Gastroesophageal sphincter (tissue), 4 donors: ENCODE data around the gene PSME3. TPM values are rescaled to one million over a fixed set of nuclear protein-coding genes. Genes with fewer than 3 reads are reported as not detected.

ENCODE experiments used
- ATAC-seq: fragments of 150-250 bp; one replicate; pipeline ENCODE4 v1.9.1; 2016; ENCODE audit warnings: mild to moderate bottlenecking, moderate library complexity
- H3K27ac ChIP-seq, 4 donors: fragments of 200-600 bp; sonication (generic) in 3 of 4; 1 replicate in 3 of 4; 2 replicates in 1 of 4; pipeline ENCODE4 v1.5.1; 2016 to 2019
- H3K27me3 ChIP-seq: fragments of 200-600 bp; sonication (generic); one replicate; pipeline ENCODE4 v1.5.1; 2019
- H3K36me3 ChIP-seq, 2 donors: fragments of 200-600 bp; sonication (generic); one replicate each; pipeline ENCODE4 v1.5.1; 2019; ENCODE audit warnings: control low read depth in 1 of 2
- H3K4me1 ChIP-seq, 3 donors: fragments of 200-600 bp; sonication (generic); 1 replicate in 2 of 3; 2 replicates in 1 of 3; pipeline ENCODE4 v1.5.1; 2016 to 2019; ENCODE audit warnings: control low read depth in 2 of 3
- H3K4me3 ChIP-seq, 2 donors: fragments of 200-600 bp; sonication (generic); one replicate each; pipeline ENCODE4 v1.5.1; 2019; ENCODE audit warnings: mild to moderate bottlenecking in 1 of 2, moderate library complexity in 1 of 2
- H3K9me3 ChIP-seq, 3 donors: fragments of 200-600 bp; sonication (generic); one replicate each; pipeline ENCODE4 v1.5.1; 2017 to 2019; ENCODE audit warnings: control low read depth in 2 of 3
- EP300 ChIP-seq: sonication (generic); formaldehyde crosslinking; IDR thresholded peaks from one replicate; pipeline ENCODE4 v1.6.1; 2017; ENCODE audit warnings: antibody characterized with exemption, mild to moderate bottlenecking
- POLR2A ChIP-seq, 2 donors: fragments of 450-650 bp; IDR thresholded peaks; one replicate each; pipeline ENCODE4 v1.6.1; 2017; ENCODE audit warnings: antibody characterized with exemption in 2 of 2, mild to moderate bottlenecking in 2 of 2, moderate library complexity in 1 of 2
- POLR2AphosphoS5 ChIP-seq: sonication (generic); formaldehyde crosslinking; IDR thresholded peaks from one replicate; pipeline ENCODE4 v1.6.1; 2017; ENCODE audit warnings: antibody characterized with exemption
- WGBS, 2 donors: methylation state at CpG; one replicate each; pipeline ENCODE4 v1.1.5; 2018; ENCODE audit warnings: low coverage in 1 of 2; 5-methylcytosine and 5-hydroxymethylcytosine counted together
- small RNA-seq, 4 donors: library from RNA; depleted of rRNA; stranded (forward); fragments of <200 nt; gene quantifications; one replicate each; pipeline ENCODE3, GENCODE V24; 2016
- total RNA-seq, 4 donors: library from RNA; depleted of rRNA; stranded (reverse); fragments of >200 nt; gene quantifications; one replicate each; pipeline ENCODE4 v1.1.0, GENCODE V29; 2016
- TF ChIP-seq, protein P1 (sequence below), 4 experiments: fragments of 200-600 bp in 2 of 4; fragments of 450-650 bp in 2 of 4; sonication (generic) in 1 of 4; IDR thresholded peaks; one replicate each; pipeline ENCODE4 v1.5.1; 2017 to 2019; ENCODE audit warnings: antibody characterized with exemption in 4 of 4, mild to moderate bottlenecking in 2 of 4, moderate library complexity in 2 of 4

The PSME3 gene
- total RNA-seq, 4 donors from 2014 or later: 60.7 to 109 (median 82.0) TPM

DNA sequence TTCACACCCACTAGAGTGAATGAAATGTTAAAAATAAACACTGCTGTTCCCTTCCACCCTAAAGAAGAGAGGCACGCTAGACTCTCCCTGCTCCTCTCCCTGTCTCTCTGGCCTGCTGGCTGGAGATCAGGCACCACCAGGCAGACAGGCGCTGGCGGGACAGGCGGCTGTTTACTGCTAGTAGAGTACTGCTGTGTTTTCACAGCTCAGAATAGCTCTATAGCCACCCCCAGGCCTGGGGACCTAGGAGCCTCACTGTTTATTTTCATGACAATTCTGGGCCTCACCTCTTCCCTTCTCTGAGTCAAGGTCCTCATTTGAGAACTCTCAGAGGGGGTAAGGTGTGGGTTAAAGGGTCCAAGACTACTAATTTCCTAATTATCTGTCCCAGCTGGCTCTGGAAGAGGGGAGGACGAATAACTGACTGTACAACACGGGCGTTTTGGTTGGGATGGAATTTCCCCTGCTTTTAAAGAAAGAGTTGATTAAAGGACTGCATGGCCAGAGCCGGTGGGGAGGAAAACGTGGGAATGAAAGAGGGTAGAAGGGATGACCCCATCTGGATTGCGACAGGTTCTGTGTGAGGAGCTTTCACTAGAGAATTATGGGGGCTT is 58.4 kb downstream of the PSME3 start:
- Histone ChIP-seq H3K9me3 (no peaks in the 10 kb centered on the region), H3K36me3 (no peaks in the 10 kb centered on the region), H3K27ac (peak overlapping the region; percentile 65 to 85 (median 82)), H3K27me3 (no peaks in the 10 kb centered on the region), H3K4me1 (peaks cover 0 to 52% (median 27%) of the 10 kb centered on the region in 3 donors), H3K4me3 (no peak overlapping the region)
- ATAC-seq: peak; percentile 79
- 22 to 80% methylated on average over 1 to 10 of the region's 10 CpGs for WGBS, 2 donors
- TF ChIP-seq, protein P1, sequence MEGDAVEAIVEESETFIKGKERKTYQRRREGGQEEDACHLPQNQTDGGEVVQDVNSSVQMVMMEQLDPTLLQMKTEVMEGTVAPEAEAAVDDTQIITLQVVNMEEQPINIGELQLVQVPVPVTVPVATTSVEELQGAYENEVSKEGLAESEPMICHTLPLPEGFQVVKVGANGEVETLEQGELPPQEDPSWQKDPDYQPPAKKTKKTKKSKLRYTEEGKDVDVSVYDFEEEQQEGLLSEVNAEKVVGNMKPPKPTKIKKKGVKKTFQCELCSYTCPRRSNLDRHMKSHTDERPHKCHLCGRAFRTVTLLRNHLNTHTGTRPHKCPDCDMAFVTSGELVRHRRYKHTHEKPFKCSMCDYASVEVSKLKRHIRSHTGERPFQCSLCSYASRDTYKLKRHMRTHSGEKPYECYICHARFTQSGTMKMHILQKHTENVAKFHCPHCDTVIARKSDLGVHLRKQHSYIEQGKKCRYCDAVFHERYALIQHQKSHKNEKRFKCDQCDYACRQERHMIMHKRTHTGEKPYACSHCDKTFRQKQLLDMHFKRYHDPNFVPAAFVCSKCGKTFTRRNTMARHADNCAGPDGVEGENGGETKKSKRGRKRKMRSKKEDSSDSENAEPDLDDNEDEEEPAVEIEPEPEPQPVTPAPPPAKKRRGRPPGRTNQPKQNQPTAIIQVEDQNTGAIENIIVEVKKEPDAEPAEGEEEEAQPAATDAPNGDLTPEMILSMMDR (IDR thresholded peaks at IDR 0.05): no peak

DNA sequence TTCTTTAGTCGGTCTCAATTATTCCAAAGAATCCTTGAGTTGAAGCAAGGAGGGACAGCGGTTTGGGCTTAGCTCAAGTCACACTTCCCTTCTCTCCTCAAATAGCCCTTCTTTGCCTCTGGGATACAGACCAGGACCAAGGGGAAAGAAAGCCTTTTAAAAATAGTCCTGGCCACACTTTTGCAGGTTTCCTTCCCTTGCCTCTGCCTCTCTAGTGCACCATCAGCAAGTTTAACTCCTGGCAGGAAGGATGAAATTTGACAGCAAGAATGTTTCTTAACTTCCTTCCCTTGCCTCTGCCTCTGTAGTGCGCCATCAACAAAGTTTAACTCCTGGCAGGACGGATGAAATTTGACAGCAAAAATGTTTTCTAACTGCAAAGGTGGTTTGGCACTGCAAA is 60.2 kb downstream of the PSME3 start:
- peak overlapping the region in 3 of 4 donors; percentile 64 to 84 (median 80) for H3K27ac ChIP-seq
- H3K27me3 ChIP-seq: no peaks in the 10 kb centered on the region
- TF ChIP-seq EP300 (no peak), POLR2AphosphoS5 (no peak), POLR2A (IDR thresholded peaks at IDR 0.05) (no peak)
- TF ChIP-seq, protein P1 (IDR thresholded peaks at IDR 0.05): no peak
- no peaks in the 10 kb centered on the region for H3K9me3 ChIP-seq
- peaks cover 0 to 52% (median 27%) of the 10 kb centered on the region in 3 donors for H3K4me1 ChIP-seq
- no peak for ATAC-seq
- no peaks in the 10 kb centered on the region for H3K36me3 ChIP-seq
- no peak overlapping the region for H3K4me3 ChIP-seq
- WGBS, 2 donors: 10 to 29% methylated on average over 2 of the region's 4 CpGs

Small RNA genes within 50 kb of the gene (small RNA-seq; reads per million reads assigned to genes)
- gene MIR6781: 0 reads per million in 4 donors
- 0 reads per million in 4 donors for gene RNU6-287P

Other genes with a start within 250 kb of the PSME3 start
- gene RETREG3, start 224.0 kb upstream of the PSME3 start, total RNA-seq: 10 to 100 TPM; 50.6 to 65.8 (median 54.4) TPM
- gene TUBG1, start 223.7 kb upstream of the PSME3 start, total RNA-seq: 10 to 100 TPM; 21.8 to 56.6 (median 40.6) TPM
- gene TUBG2, start 174.1 kb upstream of the PSME3 start, total RNA-seq: 10 to 100 TPM; 19.7 to 57.3 (median 33.7) TPM
- gene PLEKHH3, start 156.4 kb upstream of the PSME3 start, total RNA-seq: 10 to 100 TPM; 13.7 to 40.8 (median 23.4) TPM
- gene CCR10, start 151.6 kb upstream of the PSME3 start, total RNA-seq: 1 to 10 TPM; 1.0 to 4.6 (median 1.5) TPM
- 10 to 100 TPM in 1 of 4 donors, 1 to 10 TPM in 3; 1.7 to 14.5 (median 9.1) TPM for gene CNTNAP1, start 150.9 kb upstream of the PSME3 start, total RNA-seq
- gene EZH1, start 88.4 kb upstream of the PSME3 start, total RNA-seq: 10 to 100 TPM; 57.2 to 90.4 (median 59.7) TPM
- 10 to 100 TPM in 3 of 4 donors, 1 to 10 TPM in 1; 4.0 to 27.4 (median 21.5) TPM for gene RAMP2, start 72.2 kb upstream of the PSME3 start, total RNA-seq
- gene VPS25, start 59.9 kb upstream of the PSME3 start, total RNA-seq: 10 to 100 TPM; 43.1 to 64.0 (median 44.8) TPM
- gene WNK4, start 52.8 kb upstream of the PSME3 start, total RNA-seq: 1 to 10 TPM in 3 of 4 donors, under 1 TPM in 1; 0.78 to 6.7 (median 1.6) TPM
- gene COA3, start 34.7 kb upstream of the PSME3 start, total RNA-seq: 10 to 100 TPM; 55.3 to 81.4 (median 66.8) TPM
- under 1 TPM in 3 of 4 donors, not detected in 1; 0.20 to 0.93 (median 0.78) TPM for gene CNTD1, start 34.5 kb upstream of the PSME3 start, total RNA-seq
- gene BECN1, start 9.1 kb upstream of the PSME3 start, total RNA-seq: 100 to 1,000 TPM; 143 to 185 (median 155) TPM
- gene AOC2, start 11.2 kb downstream of the PSME3 start, total RNA-seq: 1 to 10 TPM in 3 of 4 donors, under 1 TPM in 1; 0.81 to 1.7 (median 1.4) TPM
- gene AOC3, start 17.8 kb downstream of the PSME3 start, total RNA-seq: 100 to 1,000 TPM in 2 of 4 donors, 10 to 100 TPM in 2; 48.3 to 196 (median 108) TPM
- not detected for gene G6PC1, start 67.4 kb downstream of the PSME3 start, total RNA-seq
- 10 to 100 TPM; 10.9 to 39.5 (median 26.3) TPM for gene AARSD1, start 131.1 kb downstream of the PSME3 start, total RNA-seq
- 10 to 100 TPM in 2 of 4 donors, 1 to 10 TPM in 2; 5.5 to 19.6 (median 10.1) TPM for gene PTGES3L, start 146.7 kb downstream of the PSME3 start, total RNA-seq
- 10 to 100 TPM; 16.4 to 20.9 (median 19.4) TPM for gene RUNDC1, start 147.2 kb downstream of the PSME3 start, total RNA-seq
- gene RPL27, start 165.0 kb downstream of the PSME3 start, total RNA-seq: 1,000 to 10,000 TPM in 3 of 4 donors, 100 to 1,000 TPM in 1; 854 to 1,510 (median 1,196) TPM
- 10 to 100 TPM; 17.1 to 27.9 (median 22.9) TPM for gene IFI35, start 173.4 kb downstream of the PSME3 start, total RNA-seq
- 100 to 1,000 TPM in 3 of 4 donors, 10 to 100 TPM in 1; 89.2 to 187 (median 139) TPM for gene VAT1, start 189.0 kb downstream of the PSME3 start, total RNA-seq
- gene RND2, start 191.8 kb downstream of the PSME3 start, total RNA-seq: 1 to 10 TPM; 1.5 to 4.5 (median 2.5) TPM